HEK293 (cell line): ENCODE data around the gene VTA1.
"Not testable (repeated sequence)": the region's sequence is repeated elsewhere in the genome, so short reads cannot be mapped to it uniquely, and the experiment has no call there.

Experiments used
- CTCF ChIA-PET: fragments of 350-600 bp; formaldehyde crosslinking; extraction: SDS; loops from one replicate; lab custom pipeline; 2021; ENCODE audit warnings: antibody characterized with exemption; lab: Yijun Ruan, JAX
- POLR2A ChIA-PET: fragments of 300-600 bp; formaldehyde crosslinking; extraction: SDS; loops from one replicate; lab custom pipeline; 2020; ENCODE audit warnings: antibody characterized with exemption, inconsistent platforms; lab: Yijun Ruan, JAX
- H3K27ac ChIP-seq: fragments of 200-500 bp; sonication (Bioruptor generic); 2 replicates; pipeline ENCODE4 v1.5.1; 2014; ENCODE audit warnings: low read depth, low read length, control low read depth, inconsistent platforms; ENCODE audit errors: extremely low read depth
- H3K36me3 ChIP-seq, 2 experiments: fragments of 200-500 bp in 1 of 2; sonication (Bioruptor generic) in 1 of 2; 1 replicate in 1 of 2; 2 replicates in 1 of 2; pipeline ENCODE4 v1.5.1; 2014 to 2017; ENCODE audit warnings: inconsistent platforms in 2 of 2, low read length in 2 of 2; ENCODE audit not compliant: control insufficient read depth in 2 of 2, insufficient read depth in 1 of 2
- H3K4me1 ChIP-seq: fragments of 200-500 bp; sonication (Bioruptor generic); 2 replicates; pipeline ENCODE4 v1.5.1; 2014; ENCODE audit warnings: mild to moderate bottlenecking, low read length, inconsistent platforms; ENCODE audit not compliant: control insufficient read depth, insufficient read depth
- H3K4me3 ChIP-seq: 2 replicates; pipeline ENCODE4 v1.5.1; 2011; ENCODE audit warnings: low read depth, mild to moderate bottlenecking, control low read depth, low read length, moderate library complexity
- H3K9me3 ChIP-seq: fragments of 200-500 bp; sonication (Bioruptor generic); 2 replicates; pipeline ENCODE4 v1.5.1; 2014; ENCODE audit warnings: low read depth, low read length, inconsistent platforms; ENCODE audit not compliant: control insufficient read depth, insufficient read depth
- CTCF ChIP-seq: fragments of 450-650 bp; formaldehyde crosslinking; IDR thresholded peaks from 2 replicates; pipeline ENCODE4 v1.5.1; 2016; ENCODE audit warnings: missing biosample characterization, missing genetic modification characterization
- RBAK ChIP-seq: fragments of 450-650 bp; formaldehyde crosslinking; IDR thresholded peaks from 2 replicates; pipeline ENCODE4 v1.5.1; 2016; ENCODE audit warnings: missing biosample characterization, missing genetic modification characterization
- SETDB1 ChIP-seq: IDR thresholded peaks from one replicate; pipeline ENCODE4 v1.6.1; 2017; ENCODE audit warnings: mild to moderate bottlenecking, low read length, moderate library complexity, mixed read lengths; ENCODE audit not compliant: insufficient read length
- ZFP37 ChIP-seq: fragments of 450-650 bp; formaldehyde crosslinking; IDR thresholded peaks from 2 replicates; pipeline ENCODE4 v1.5.1; 2016; ENCODE audit warnings: missing biosample characterization, missing genetic modification characterization
- ZNF248 ChIP-seq: fragments of 450-650 bp; formaldehyde crosslinking; IDR thresholded peaks from 2 replicates; pipeline ENCODE4 v1.5.1; 2017; ENCODE audit warnings: missing biosample characterization, missing genetic modification characterization
- ZNF280D ChIP-seq: fragments of 450-650 bp; formaldehyde crosslinking; IDR thresholded peaks from 2 replicates; pipeline ENCODE4 v1.5.1; 2016; ENCODE audit warnings: missing biosample characterization, missing genetic modification characterization
- ZNF341 ChIP-seq: fragments of 450-650 bp; formaldehyde crosslinking; IDR thresholded peaks from 2 replicates; pipeline ENCODE4; 2016; ENCODE audit warnings: low read depth, missing biosample characterization, missing genetic modification characterization
- ZNF423 ChIP-seq: fragments of 450-650 bp; formaldehyde crosslinking; IDR thresholded peaks from 2 replicates; pipeline ENCODE4 v1.5.1; 2016; ENCODE audit warnings: missing biosample characterization, missing genetic modification characterization
- ZNF623 ChIP-seq: fragments of 450-650 bp; formaldehyde crosslinking; IDR thresholded peaks from 2 replicates; pipeline ENCODE4 v1.5.1; 2016; ENCODE audit warnings: missing biosample characterization, missing genetic modification characterization
- ZNF654 ChIP-seq: fragments of 450-650 bp; formaldehyde crosslinking; IDR thresholded peaks from 2 replicates; pipeline ENCODE4 v1.5.1; 2016; ENCODE audit warnings: low read depth, missing biosample characterization, missing genetic modification characterization
- ZNF830 ChIP-seq: fragments of 450-650 bp; IDR thresholded peaks from 2 replicates; pipeline ENCODE4 v1.5.0; 2018; ENCODE audit warnings: missing biosample characterization, missing genetic modification characterization, low read depth, mild to moderate bottlenecking, moderate library complexity
- TF ChIP-seq, protein P1 (sequence below): fragments of 450-650 bp; formaldehyde crosslinking; conservative IDR thresholded peaks from 2 replicates; pipeline ENCODE4 v1.5.1; 2016; ENCODE audit warnings: low read depth, missing biosample characterization, missing genetic modification characterization

VTA1 gene

DNA sequence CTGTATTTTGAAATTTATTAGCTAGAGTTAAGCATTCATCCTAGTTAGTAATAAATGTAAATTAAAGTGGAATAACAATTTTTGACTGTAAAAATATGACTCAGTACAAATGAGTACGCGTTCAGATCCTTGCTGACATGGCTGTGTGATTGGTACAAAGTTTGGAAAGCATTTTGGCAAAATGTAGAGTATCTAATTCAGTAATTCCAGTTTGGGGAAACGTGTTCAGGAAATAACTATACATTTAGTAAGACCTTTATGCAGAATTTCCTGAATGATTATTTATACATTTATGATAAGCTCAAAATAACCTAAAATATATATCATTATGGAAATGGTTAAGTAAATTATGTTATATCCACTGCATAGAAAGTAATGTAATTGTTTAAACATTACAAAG is 8.0 kb downstream of the VTA1 start (continued):
- TF ChIP-seq CTCF (no peak), ZFP37 (tag by site-specific recombination) (no peak), ZNF623 (tag by site-specific recombination) (no peak), ZNF280D (tag by site-specific recombination) (no peak), ZNF423 (tag by site-specific recombination) (no peak), ZNF830 (tag by site-specific recombination) (no peak), ZNF341 (tag by site-specific recombination) (no peak)

DNA sequence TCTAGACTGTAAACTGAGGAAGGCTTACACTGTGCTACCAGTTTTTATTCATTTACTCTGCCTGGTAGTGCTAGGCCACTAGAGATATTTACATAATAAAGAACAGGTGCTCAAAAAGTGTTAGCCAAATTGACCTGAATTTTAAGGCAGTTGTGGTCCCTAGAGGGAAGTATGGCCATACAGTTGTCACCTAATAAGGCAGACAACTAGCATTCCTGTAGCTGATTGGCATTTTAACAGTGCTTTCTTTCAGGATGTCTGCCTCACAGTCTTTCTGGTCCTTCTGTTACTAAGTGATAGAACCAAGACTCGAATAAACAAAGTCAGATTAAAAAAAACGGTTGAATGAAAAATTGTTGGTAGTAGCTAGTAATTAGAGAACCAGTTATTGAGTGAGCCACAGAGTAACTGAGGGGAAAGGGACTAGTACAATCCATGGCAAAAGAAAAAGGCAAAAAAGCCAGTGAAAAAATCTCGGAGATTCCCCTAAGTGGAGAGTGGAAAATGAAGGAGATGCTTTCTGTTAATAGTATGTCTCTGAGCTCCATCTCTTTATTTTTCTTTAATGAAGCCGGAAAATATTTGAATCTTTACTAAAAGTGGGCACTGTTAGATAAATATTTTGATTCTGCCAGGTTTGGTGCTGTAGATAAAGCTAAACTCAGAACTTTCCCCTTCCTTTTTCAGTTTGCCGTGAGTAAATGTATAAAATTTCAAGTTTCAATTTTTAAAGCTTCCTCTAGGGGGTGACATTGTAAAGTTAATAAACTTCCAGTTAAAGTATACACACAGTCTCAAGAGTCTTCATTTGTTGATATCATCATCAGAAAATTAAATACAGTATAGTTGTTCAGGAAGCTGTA is 9.1 kb downstream of the VTA1 start:
- peaks cover 9% of the 10 kb centered on the region; the same call in 1 of the 2 replicates for H3K4me1 ChIP-seq
- H3K4me3 ChIP-seq, result no peak overlapping the region
- no peak overlapping the region for H3K27ac ChIP-seq
- TF ChIP-seq, protein P1, sequence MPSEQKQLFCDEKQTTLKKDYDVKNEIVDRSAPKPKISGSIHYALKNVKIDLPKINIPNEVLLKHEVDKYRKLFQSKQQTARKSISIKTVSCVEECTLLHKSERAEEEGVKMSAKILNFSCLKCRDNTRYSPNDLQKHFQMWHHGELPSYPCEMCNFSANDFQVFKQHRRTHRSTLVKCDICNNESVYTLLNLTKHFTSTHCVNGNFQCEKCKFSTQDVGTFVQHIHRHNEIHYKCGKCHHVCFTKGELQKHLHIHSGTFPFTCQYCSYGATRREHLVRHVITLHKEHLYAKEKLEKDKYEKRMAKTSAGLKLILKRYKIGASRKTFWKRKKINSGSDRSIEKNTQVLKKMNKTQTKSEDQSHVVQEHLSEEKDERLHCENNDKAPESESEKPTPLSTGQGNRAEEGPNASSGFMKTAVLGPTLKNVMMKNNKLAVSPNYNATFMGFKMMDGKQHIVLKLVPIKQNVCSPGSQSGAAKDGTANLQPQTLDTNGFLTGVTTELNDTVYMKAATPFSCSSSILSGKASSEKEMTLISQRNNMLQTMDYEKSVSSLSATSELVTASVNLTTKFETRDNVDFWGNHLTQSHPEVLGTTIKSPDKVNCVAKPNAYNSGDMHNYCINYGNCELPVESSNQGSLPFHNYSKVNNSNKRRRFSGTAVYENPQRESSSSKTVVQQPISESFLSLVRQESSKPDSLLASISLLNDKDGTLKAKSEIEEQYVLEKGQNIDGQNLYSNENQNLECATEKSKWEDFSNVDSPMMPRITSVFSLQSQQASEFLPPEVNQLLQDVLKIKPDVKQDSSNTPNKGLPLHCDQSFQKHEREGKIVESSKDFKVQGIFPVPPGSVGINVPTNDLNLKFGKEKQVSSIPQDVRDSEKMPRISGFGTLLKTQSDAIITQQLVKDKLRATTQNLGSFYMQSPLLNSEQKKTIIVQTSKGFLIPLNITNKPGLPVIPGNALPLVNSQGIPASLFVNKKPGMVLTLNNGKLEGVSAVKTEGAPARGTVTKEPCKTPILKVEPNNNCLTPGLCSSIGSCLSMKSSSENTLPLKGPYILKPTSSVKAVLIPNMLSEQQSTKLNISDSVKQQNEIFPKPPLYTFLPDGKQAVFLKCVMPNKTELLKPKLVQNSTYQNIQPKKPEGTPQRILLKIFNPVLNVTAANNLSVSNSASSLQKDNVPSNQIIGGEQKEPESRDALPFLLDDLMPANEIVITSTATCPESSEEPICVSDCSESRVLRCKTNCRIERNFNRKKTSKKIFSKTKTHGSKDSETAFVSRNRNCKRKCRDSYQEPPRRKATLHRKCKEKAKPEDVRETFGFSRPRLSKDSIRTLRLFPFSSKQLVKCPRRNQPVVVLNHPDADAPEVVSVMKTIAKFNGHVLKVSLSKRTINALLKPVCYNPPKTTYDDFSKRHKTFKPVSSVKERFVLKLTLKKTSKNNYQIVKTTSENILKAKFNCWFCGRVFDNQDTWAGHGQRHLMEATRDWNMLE (tag by site-specific recombination), result no peak
- peak; percentile 31 for TF ChIP-seq ZNF654
- TF ChIP-seq SETDB1, result no peak
- no peak for TF ChIP-seq RBAK (tag by site-specific recombination)
- TF ChIP-seq ZNF248 (tag by site-specific recombination), result no peak
- TF ChIP-seq, all 188 proteins: peak for 1
- ChIA-PET CTCF (interaction anchor here (0.6 to 7.5 kb wide), 49 partner anchors 9 to 608 kb away, joined by 3 to 67 read pairs (median 5); partner anchors contain the start of genes NMBR and VTA1), POLR2A (no interaction called here)
- Histone ChIP-seq H3K36me3 (no peaks in the 10 kb centered on the region), H3K9me3 (no peaks in the 10 kb centered on the region)

- CTCF ChIA-PET, result interaction anchor here (0.6 to 7.5 kb wide), 41 partner anchors 8 to 608 kb away, joined by 3 to 67 read pairs (median 5); partner anchors contain the start of genes NMBR and VTA1
- POLR2A ChIA-PET, result not testable (repeated sequence)
These were observed 9.7 kb downstream of the VTA1 start for GRCh38 chr6:142156758-142157068.

More at GRCh38 chr6:142156758-142157068, 9.7 kb downstream of the VTA1 start:
- not testable (repeated sequence) for H3K4me3 ChIP-seq, H3K9me3 ChIP-seq, H3K27ac ChIP-seq, H3K36me3 ChIP-seq, H3K4me1 ChIP-seq
